Measurements from ENCODE around the gene APOD. TPM values are rescaled to one million over a fixed set of nuclear protein-coding genes. Genes with fewer than 3 reads are reported as not detected.

Gene APOD
- total RNA-seq, 1 experiment from 2014 or later = 0.48 TPM

GRCh38 chr3:195546130-195546560 is 37.6 kb downstream of the APOD start:
- Histone ChIP-seq H2AFZ (no peak overlapping the region), H3K4me1 (replicated peaks; ENCODE audit: insufficient read depth) (peaks cover 39% of the 10 kb centered on the region), H3K4me3 (no peak overlapping the region), H3K9me3 (ENCODE audit: insufficient read depth, low read depth) (no peaks in the 10 kb centered on the region), H3F3A (ENCODE audit: insufficient read depth, low read depth) (peaks cover 23% of the 10 kb centered on the region; the same call in 1 of the 2 replicates), H3K27me3 (ENCODE audit: insufficient read depth, low read depth) (no peaks in the 10 kb centered on the region), H3K27ac (peak overlapping the region; percentile 8; the same call in 1 of the 2 replicates), H4K20me1 (ENCODE audit: insufficient read depth) (0 out of 2 replicates have a peak, but pooled peaks cover 4% of the 10 kb centered on the region), H3K9me2 (ENCODE audit: insufficient read depth) (no peaks in the 10 kb centered on the region), H3K36me3 (ENCODE audit: low read depth) (no peaks in the 10 kb centered on the region), H3K79me2 (ENCODE audit: low read depth) (peaks cover 18% of the 10 kb centered on the region), H3K4me2 (peak overlapping the region; percentile 27)
- no TSS peak for BruUV-seq (replicated peaks)
- ChIA-PET POLR2A (ENCODE audit: unreplicated experiment) (interaction anchor here (0.5 to 0.8 kb wide), 2 partner anchors 108 to 174 kb away, joined by 3 read pairs; no protein-coding TSS in a partner anchor), CTCF (interaction anchor here (0.8 to 1.0 kb wide), 2 partner anchors 9 to 12 kb away, joined by 3 read pairs; no protein-coding TSS in a partner anchor)
- intact Hi-C loops (cut with micrococcal nuclease; ENCODE audit: unreplicated experiment) = loop anchor here (1.0 kb wide), 1 partner anchor 14 kb away; no protein-coding TSS in a partner anchor
- no peak for TF ChIP-seq EZH2 (IDR thresholded peaks at IDR 0.05; ENCODE audit: low read depth)
- no peak for TF ChIP-seq CTCF (conservative IDR thresholded peaks at IDR 0.05)
- peak; percentile 77 to 79 for DNase-seq

GRCh38 chr3:195544634-195545033 is 39.1 kb downstream of the APOD start:
- no peak overlapping the region for H3K27ac ChIP-seq
- ChIA-PET CTCF (no interaction called here), POLR2A (ENCODE audit: unreplicated experiment) (no interaction called here)

GRCh38 chr3:195544230-195544536 is 39.6 kb downstream of the APOD start:
- Histone ChIP-seq H2AFZ (no peak overlapping the region), H3F3A (ENCODE audit: insufficient read depth, low read depth) (peaks cover 23% of the 10 kb centered on the region; the same call in 1 of the 2 replicates), H3K36me3 (ENCODE audit: low read depth) (no peaks in the 10 kb centered on the region), H3K4me2 (no peak overlapping the region), H4K20me1 (ENCODE audit: insufficient read depth) (peaks cover 20% of the 10 kb centered on the region), H3K4me3 (no peak overlapping the region), H3K27ac (no peak overlapping the region), H3K9me3 (ENCODE audit: insufficient read depth, low read depth) (no peaks in the 10 kb centered on the region), H3K79me2 (ENCODE audit: low read depth) (peaks cover 38% of the 10 kb centered on the region), H3K4me1 (replicated peaks; ENCODE audit: insufficient read depth) (peaks cover 45% of the 10 kb centered on the region), H3K27me3 (ENCODE audit: insufficient read depth, low read depth) (no peaks in the 10 kb centered on the region), H3K9me2 (ENCODE audit: insufficient read depth) (no peaks in the 10 kb centered on the region)
- peak in 1 of 2 experiments; percentile 11 for DNase-seq
- POLR2A ChIA-PET (ENCODE audit: unreplicated experiment) = no interaction called here
- BruUV-seq (replicated peaks) = no TSS peak
- CTCF ChIA-PET = no interaction called here
- TF ChIP-seq EZH2 (IDR thresholded peaks at IDR 0.05; ENCODE audit: low read depth) = no peak
- no peak for TF ChIP-seq CTCF (conservative IDR thresholded peaks at IDR 0.05)
- intact Hi-C loops (cut with micrococcal nuclease; ENCODE audit: unreplicated experiment) = no loop called here

More at GRCh38 chr3:195544634-195545033, 39.1 kb downstream of the APOD start:
- H3K4me1 ChIP-seq (replicated peaks; ENCODE audit: insufficient read depth) = peaks cover 45% of the 10 kb centered on the region
- H4K20me1 ChIP-seq (ENCODE audit: insufficient read depth) = peaks cover 17% of the 10 kb centered on the region
- H3K79me2 ChIP-seq (ENCODE audit: low read depth) = peaks cover 33% of the 10 kb centered on the region
- peak in 1 of 2 experiments; percentile 25 for DNase-seq
- H3K36me3 ChIP-seq (ENCODE audit: low read depth) = no peaks in the 10 kb centered on the region
- no TSS peak for BruUV-seq (replicated peaks)
- H3K27me3 ChIP-seq (ENCODE audit: insufficient read depth, low read depth) = no peaks in the 10 kb centered on the region
- H3K9me3 ChIP-seq (ENCODE audit: insufficient read depth, low read depth) = no peaks in the 10 kb centered on the region
- intact Hi-C loops (cut with micrococcal nuclease; ENCODE audit: unreplicated experiment) = no loop called here
- no peak for TF ChIP-seq CTCF (conservative IDR thresholded peaks at IDR 0.05)
- TF ChIP-seq EZH2 (IDR thresholded peaks at IDR 0.05; ENCODE audit: low read depth) = no peak
- H3K4me3 ChIP-seq = no peak overlapping the region
- H2AFZ ChIP-seq = no peak overlapping the region
- H3K9me2 ChIP-seq (ENCODE audit: insufficient read depth) = no peaks in the 10 kb centered on the region
- no peak overlapping the region for H3K4me2 ChIP-seq
- H3F3A ChIP-seq (ENCODE audit: insufficient read depth, low read depth) = peaks cover 23% of the 10 kb centered on the region; the same call in 1 of the 2 replicates

Data from PC-9 (cell line).